DND-41 (cell line): ENCODE results near the gene UBE3A.

ENCODE experiments used
- EZH2 ChIP-seq: IDR thresholded peaks from 3 replicates; pipeline ENCODE4 v1.6.1; 2012; ENCODE audit warnings: borderline replicate concordance, low read depth, mild to moderate bottlenecking, moderate library complexity, low read length, inconsistent platforms; ENCODE audit not compliant: severe bottlenecking
- TF ChIP-seq, protein P1 (sequence below): IDR thresholded peaks from 2 replicates; pipeline ENCODE4 v1.5.1; 2012; ENCODE audit warnings: borderline replicate concordance, low read length, moderate library complexity, mild to moderate bottlenecking; ENCODE audit not compliant: poor library complexity, severe bottlenecking; ENCODE audit errors: extremely low read depth

DNA sequence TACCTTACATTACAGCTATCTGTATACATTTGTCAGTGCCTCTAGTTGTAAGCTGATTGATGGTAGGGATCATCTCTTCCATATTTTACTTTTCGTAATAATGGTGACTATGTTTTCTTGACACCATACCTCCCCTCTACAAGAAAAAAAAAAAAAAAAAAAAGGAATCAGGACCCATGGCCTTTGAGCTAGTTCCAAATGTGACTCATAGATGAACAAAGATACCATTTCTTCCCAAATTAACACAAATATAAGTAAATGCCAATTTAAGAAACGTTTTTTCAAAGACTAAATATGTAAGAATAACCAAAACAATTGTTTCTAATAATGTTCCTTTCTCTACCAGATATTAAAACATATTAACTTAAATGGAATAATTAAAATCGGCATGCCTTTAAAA is 23.1 kb downstream of the UBE3A start:
- TF ChIP-seq, protein P1, sequence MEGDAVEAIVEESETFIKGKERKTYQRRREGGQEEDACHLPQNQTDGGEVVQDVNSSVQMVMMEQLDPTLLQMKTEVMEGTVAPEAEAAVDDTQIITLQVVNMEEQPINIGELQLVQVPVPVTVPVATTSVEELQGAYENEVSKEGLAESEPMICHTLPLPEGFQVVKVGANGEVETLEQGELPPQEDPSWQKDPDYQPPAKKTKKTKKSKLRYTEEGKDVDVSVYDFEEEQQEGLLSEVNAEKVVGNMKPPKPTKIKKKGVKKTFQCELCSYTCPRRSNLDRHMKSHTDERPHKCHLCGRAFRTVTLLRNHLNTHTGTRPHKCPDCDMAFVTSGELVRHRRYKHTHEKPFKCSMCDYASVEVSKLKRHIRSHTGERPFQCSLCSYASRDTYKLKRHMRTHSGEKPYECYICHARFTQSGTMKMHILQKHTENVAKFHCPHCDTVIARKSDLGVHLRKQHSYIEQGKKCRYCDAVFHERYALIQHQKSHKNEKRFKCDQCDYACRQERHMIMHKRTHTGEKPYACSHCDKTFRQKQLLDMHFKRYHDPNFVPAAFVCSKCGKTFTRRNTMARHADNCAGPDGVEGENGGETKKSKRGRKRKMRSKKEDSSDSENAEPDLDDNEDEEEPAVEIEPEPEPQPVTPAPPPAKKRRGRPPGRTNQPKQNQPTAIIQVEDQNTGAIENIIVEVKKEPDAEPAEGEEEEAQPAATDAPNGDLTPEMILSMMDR = no peak
- no peak for TF ChIP-seq EZH2
